Measurements from ENCODE around the gene SLC12A2. TPM values are rescaled to one million over a fixed set of nuclear protein-coding genes. Genes with fewer than 3 reads are reported as not detected.

SLC12A2 gene
- total RNA-seq, 1 experiment from 2014 or later: 41.2 TPM

- Histone ChIP-seq H4K20me1 (ENCODE audit: insufficient read depth) (no peaks in the 10 kb centered on the region), H3K36me3 (ENCODE audit: control insufficient read depth in 1 of 2, insufficient read depth in 2 of 2, low read length in 2 of 2) (no peaks in the 10 kb centered on the region), H3K27me3 (ENCODE audit: insufficient read depth, low read length) (no peaks in the 10 kb centered on the region), H3K4me2 (ENCODE audit: low read length) (no peak overlapping the region), H2AFZ (ENCODE audit: low read depth, low read length, poor library complexity, severe bottlenecking) (no peak overlapping the region), H3K9me2 (ENCODE audit: insufficient read depth) (no peaks in the 10 kb centered on the region), H3K79me2 (ENCODE audit: insufficient read depth, low read length) (no peaks in the 10 kb centered on the region), H3K27ac (ENCODE audit: low read depth, low read length) (no peak overlapping the region), H3K4me3 (replicated peaks in 1 of 2; ENCODE audit: low read depth in 1 of 2, low read length in 2 of 2) (no peak overlapping the region), H3K9ac (ENCODE audit: low read length) (no peak overlapping the region), H3K4me1 (ENCODE audit: control insufficient read depth in 1 of 2, insufficient read depth in 2 of 2, low read length in 2 of 2) (no peaks in the 10 kb centered on the region), H3K9me3 (ENCODE audit: control insufficient read depth in 1 of 2, insufficient read depth in 1 of 2, low read depth in 1 of 2, low read length in 2 of 2) (no peaks in the 10 kb centered on the region)
- no peak for TF ChIP-seq SP1 (IDR thresholded peaks at IDR 0.05; ENCODE audit: low read depth)
- TF ChIP-seq ATF3 (IDR thresholded peaks at IDR 0.05): no peak
- no peak for TF ChIP-seq ZFX (IDR thresholded peaks at IDR 0.05)
- no peak for TF ChIP-seq CBX3 (IDR thresholded peaks at IDR 0.05; ENCODE audit: low read depth)
- no peak for TF ChIP-seq POLR2AphosphoS5 (IDR thresholded peaks at IDR 0.05; ENCODE audit: low read depth, low read length)
- no peak for TF ChIP-seq SRF (IDR thresholded peaks at IDR 0.05; ENCODE audit: low read depth)
- TF ChIP-seq, protein P1, sequence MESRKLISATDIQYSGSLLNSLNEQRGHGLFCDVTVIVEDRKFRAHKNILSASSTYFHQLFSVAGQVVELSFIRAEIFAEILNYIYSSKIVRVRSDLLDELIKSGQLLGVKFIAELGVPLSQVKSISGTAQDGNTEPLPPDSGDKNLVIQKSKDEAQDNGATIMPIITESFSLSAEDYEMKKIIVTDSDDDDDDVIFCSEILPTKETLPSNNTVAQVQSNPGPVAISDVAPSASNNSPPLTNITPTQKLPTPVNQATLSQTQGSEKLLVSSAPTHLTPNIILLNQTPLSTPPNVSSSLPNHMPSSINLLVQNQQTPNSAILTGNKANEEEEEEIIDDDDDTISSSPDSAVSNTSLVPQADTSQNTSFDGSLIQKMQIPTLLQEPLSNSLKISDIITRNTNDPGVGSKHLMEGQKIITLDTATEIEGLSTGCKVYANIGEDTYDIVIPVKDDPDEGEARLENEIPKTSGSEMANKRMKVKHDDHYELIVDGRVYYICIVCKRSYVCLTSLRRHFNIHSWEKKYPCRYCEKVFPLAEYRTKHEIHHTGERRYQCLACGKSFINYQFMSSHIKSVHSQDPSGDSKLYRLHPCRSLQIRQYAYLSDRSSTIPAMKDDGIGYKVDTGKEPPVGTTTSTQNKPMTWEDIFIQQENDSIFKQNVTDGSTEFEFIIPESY (IDR thresholded peaks at IDR 0.05; ENCODE audit: extremely low read depth, insufficient replicate concordance, low read length): no peak
- no peak for TF ChIP-seq TCF7L2 (IDR thresholded peaks at IDR 0.05; ENCODE audit: borderline replicate concordance, extremely low read depth, insufficient read depth, insufficient read length)
- TF ChIP-seq YY1 (IDR thresholded peaks at IDR 0.05; ENCODE audit: extremely low read depth, insufficient replicate concordance, low read depth, low read length): no peak
- TF ChIP-seq ELF1 (IDR thresholded peaks at IDR 0.05; ENCODE audit: borderline replicate concordance, low read depth): no peak
- TF ChIP-seq CEBPB (IDR thresholded peaks at IDR 0.05; ENCODE audit: low read depth): no peak
- TF ChIP-seq SIN3A (IDR thresholded peaks at IDR 0.05; ENCODE audit: low read depth): no peak
- TF ChIP-seq EZH2phosphoT487 (IDR thresholded peaks at IDR 0.05; ENCODE audit: borderline replicate concordance): no peak
- TF ChIP-seq JUND (IDR thresholded peaks at IDR 0.05): no peak
- no TSS peak for BruUV-seq (replicated peaks)
- ChIA-PET CTCF (no interaction called here), POLR2A (no interaction called here), RAD21 (ENCODE audit: low non-redundant PET in 1 of 2, low total read pairs in 2 of 2, uncharacterized antibody in 2 of 2, unreplicated experiment in 2 of 2) (no interaction called here)
- ATAC-seq (no peak), DNase-seq (ENCODE audit: low read depth, low spot score) (no peak)
- intact Hi-C loops (cut with micrococcal nuclease): no loop called here
These were observed 152.8 kb downstream of the SLC12A2 start for GRCh38 chr5:128236334-128236733.

Data from HCT116 (cell line).